Trophoblast cell (in vitro differentiated cells and primary cell): ENCODE data around the gene NPIPB4.
"Not testable (repeated sequence)": the region's sequence is repeated elsewhere in the genome, so short reads cannot be mapped to it uniquely, and the experiment has no call there.

Experiments used
- DNase-seq, 2 donors: peaks; one replicate each; pipeline ENCODE4 v3.0.0-alpha.2; 2016
- H2AFZ ChIP-seq: 2 replicates; pipeline ENCODE4 v1.6.1; 2013; ENCODE audit warnings: low read length, moderate library complexity, mild to moderate bottlenecking; ENCODE audit not compliant: insufficient read depth, poor library complexity
- H2AK5ac ChIP-seq: 2 replicates; pipeline ENCODE4 v1.6.1; 2013; ENCODE audit warnings: mild to moderate bottlenecking, low read length
- H2BK120ac ChIP-seq: 2 replicates; pipeline ENCODE4 v1.6.1; 2013; ENCODE audit warnings: low read length, mild to moderate bottlenecking, moderate library complexity; ENCODE audit not compliant: insufficient read depth, poor library complexity
- H2BK12ac ChIP-seq: 2 replicates; pipeline ENCODE4 v1.6.1; 2013; ENCODE audit warnings: mild to moderate bottlenecking, low read length, moderate library complexity
- H2BK5ac ChIP-seq: 2 replicates; pipeline ENCODE4 v1.6.1; 2013; ENCODE audit warnings: low read length, low read depth, moderate library complexity, mild to moderate bottlenecking; ENCODE audit not compliant: poor library complexity
- H3K14ac ChIP-seq: 2 replicates; pipeline ENCODE4 v1.6.1; 2013; ENCODE audit warnings: mild to moderate bottlenecking, low read length
- H3K18ac ChIP-seq: 2 replicates; pipeline ENCODE4 v1.6.1; 2013; ENCODE audit warnings: mild to moderate bottlenecking, low read length
- H3K23ac ChIP-seq: 2 replicates; pipeline ENCODE4 v1.6.1; 2013; ENCODE audit warnings: low read length
- H3K27ac ChIP-seq: 2 replicates; pipeline ENCODE4 v1.5.1; 2013; ENCODE audit warnings: low read depth, mild to moderate bottlenecking, inconsistent platforms, low read length, moderate library complexity
- H3K27me3 ChIP-seq: 2 replicates; pipeline ENCODE4 v1.6.1; 2013; ENCODE audit warnings: inconsistent platforms, mild to moderate bottlenecking, low read length, moderate library complexity; ENCODE audit not compliant: insufficient read depth
- H3K36me3 ChIP-seq, 2 experiments: 1 replicate in 1 of 2; 2 replicates in 1 of 2; pipeline ENCODE4 v1.6.1; 2013; ENCODE audit warnings: low read length in 2 of 2, mild to moderate bottlenecking in 2 of 2, moderate library complexity in 1 of 2; ENCODE audit not compliant: insufficient read depth in 2 of 2, control insufficient read depth in 1 of 2
- H3K4ac ChIP-seq: 2 replicates; pipeline ENCODE4 v1.6.1; 2013; ENCODE audit warnings: low read depth, mild to moderate bottlenecking, low read length, moderate library complexity
- H3K4me1 ChIP-seq, 2 experiments: 1 replicate in 1 of 2; 2 replicates in 1 of 2; pipeline ENCODE4 v1.6.1; 2013; ENCODE audit warnings: low read length in 2 of 2, mild to moderate bottlenecking in 2 of 2, moderate library complexity in 1 of 2; ENCODE audit not compliant: insufficient read depth in 2 of 2, control insufficient read depth in 1 of 2
- H3K4me2 ChIP-seq: 2 replicates; pipeline ENCODE4 v1.6.1; 2013; ENCODE audit warnings: inconsistent platforms, mild to moderate bottlenecking, low read length, moderate library complexity
- H3K4me3 ChIP-seq: 2 replicates; pipeline ENCODE4 v1.5.1; 2013; ENCODE audit warnings: mild to moderate bottlenecking, low read depth, low read length, inconsistent platforms
- H3K79me1 ChIP-seq: one replicate; pipeline ENCODE4 v1.6.1; 2013; ENCODE audit warnings: low read length
- H3K79me2 ChIP-seq: 2 replicates; pipeline ENCODE4 v1.6.1; 2013; ENCODE audit warnings: low read length, mild to moderate bottlenecking; ENCODE audit not compliant: control insufficient read depth, insufficient read depth, poor library complexity
- H3K9ac ChIP-seq: 2 replicates; pipeline ENCODE4 v1.6.1; 2013; ENCODE audit warnings: mild to moderate bottlenecking, low read length
- H3K9me3 ChIP-seq: 2 replicates; pipeline ENCODE4 v1.6.1; 2013; ENCODE audit warnings: low read depth, mild to moderate bottlenecking, control low read depth, inconsistent platforms, low read length; ENCODE audit not compliant: insufficient read depth
- H4K12ac ChIP-seq: 2 replicates; pipeline ENCODE4 v1.6.1; 2013; ENCODE audit warnings: low read depth, mild to moderate bottlenecking, low read length, moderate library complexity
- H4K8ac ChIP-seq: 2 replicates; pipeline ENCODE4 v1.6.1; 2013; ENCODE audit warnings: low read depth, mild to moderate bottlenecking, low read length, moderate library complexity
- H4K91ac ChIP-seq: one replicate; pipeline ENCODE4 v1.6.1; 2013; ENCODE audit warnings: low read depth, mild to moderate bottlenecking, low read length, moderate library complexity
- WGBS: extraction: QIAGEN DNeasy Blood & Tissue Kit; methylation state at CpG from one replicate; pipeline ENCODE4 v1.1.7; 2013; ENCODE audit warnings: missing lambda C conversion rate; ENCODE audit not compliant: insufficient read length, insufficient coverage; ENCODE audit errors: extremely low coverage; 5-methylcytosine and 5-hydroxymethylcytosine counted together

Gene NPIPB4

GRCh38 chr16:21836334-21836733 lies 21.2 kb downstream of the NPIPB4 start:
- WGBS: no CpG with 5 or more reads among the region's 18 CpGs
- H3K4me3 ChIP-seq: not testable (repeated sequence)

GRCh38 chr16:21835747-21836146 lies 21.8 kb downstream of the NPIPB4 start:
- H4K8ac ChIP-seq, H2BK120ac ChIP-seq, H3K9ac ChIP-seq, H3K4me2 ChIP-seq, H3K23ac ChIP-seq, H3K79me1 ChIP-seq, H2AK5ac ChIP-seq, H3K4ac ChIP-seq, DNase-seq, H3K79me2 ChIP-seq, H3K4me1 ChIP-seq, H3K4me3 ChIP-seq, H4K91ac ChIP-seq, H2AFZ ChIP-seq, H3K18ac ChIP-seq, H2BK5ac ChIP-seq, H3K36me3 ChIP-seq, H2BK12ac ChIP-seq, H3K14ac ChIP-seq, H3K27ac ChIP-seq, H3K9me3 ChIP-seq, H4K12ac ChIP-seq, H3K27me3 ChIP-seq: not testable (repeated sequence)
- WGBS: no CpG with 5 or more reads among the region's 24 CpGs

More at GRCh38 chr16:21836334-21836733, 21.2 kb downstream of the NPIPB4 start:
- not testable (repeated sequence) for H4K8ac ChIP-seq, DNase-seq, H3K9me3 ChIP-seq, H3K36me3 ChIP-seq, H3K4ac ChIP-seq, H3K14ac ChIP-seq, H3K79me1 ChIP-seq, H3K79me2 ChIP-seq, H3K23ac ChIP-seq, H2AFZ ChIP-seq, H3K4me1 ChIP-seq, H3K27me3 ChIP-seq, H3K18ac ChIP-seq, H3K9ac ChIP-seq, H2BK12ac ChIP-seq, H4K91ac ChIP-seq, H3K27ac ChIP-seq, H2BK120ac ChIP-seq, H3K4me2 ChIP-seq, H2BK5ac ChIP-seq, H2AK5ac ChIP-seq, H4K12ac ChIP-seq

- not testable (repeated sequence) for H3K9ac ChIP-seq, H2BK12ac ChIP-seq, H3K14ac ChIP-seq, H2BK120ac ChIP-seq, H3K79me2 ChIP-seq, H3K4ac ChIP-seq, DNase-seq, H4K91ac ChIP-seq, H2AFZ ChIP-seq, H2BK5ac ChIP-seq, H3K4me3 ChIP-seq, H4K8ac ChIP-seq, H3K4me2 ChIP-seq, H2AK5ac ChIP-seq, H3K27me3 ChIP-seq, H4K12ac ChIP-seq, H3K23ac ChIP-seq, H3K4me1 ChIP-seq, H3K79me1 ChIP-seq, H3K18ac ChIP-seq, H3K27ac ChIP-seq, H3K9me3 ChIP-seq, H3K36me3 ChIP-seq
- WGBS: no CpG with 5 or more reads among the region's 5 CpGs
Measured at GRCh38 chr16:21834211-21834610, 23.3 kb downstream of the NPIPB4 start.

- no CpG with 5 or more reads among the region's 8 CpGs for WGBS
- H3K18ac ChIP-seq, H3K4me1 ChIP-seq, H4K91ac ChIP-seq, H4K8ac ChIP-seq, H3K4me2 ChIP-seq, H2AFZ ChIP-seq, H2BK12ac ChIP-seq, H3K9me3 ChIP-seq, DNase-seq, H2AK5ac ChIP-seq, H4K12ac ChIP-seq, H3K27me3 ChIP-seq, H3K36me3 ChIP-seq, H3K14ac ChIP-seq, H3K4me3 ChIP-seq, H2BK5ac ChIP-seq, H3K4ac ChIP-seq, H3K27ac ChIP-seq, H3K79me1 ChIP-seq, H3K9ac ChIP-seq, H3K23ac ChIP-seq, H3K79me2 ChIP-seq, H2BK120ac ChIP-seq: not testable (repeated sequence)
Measured at GRCh38 chr16:21829929-21830328, 27.6 kb downstream of the NPIPB4 start.
